ENCODE results near the gene GXYLT1. TPM values are rescaled to one million over a fixed set of nuclear protein-coding genes. Genes with fewer than 3 reads are reported as not detected.
"Not testable (repeated sequence)": the region's sequence is repeated elsewhere in the genome, so short reads cannot be mapped to it uniquely, and the experiment has no call there.

Gene GXYLT1
- total RNA-seq, 1 donor from 2014 or later: 18.4 TPM

DNA sequence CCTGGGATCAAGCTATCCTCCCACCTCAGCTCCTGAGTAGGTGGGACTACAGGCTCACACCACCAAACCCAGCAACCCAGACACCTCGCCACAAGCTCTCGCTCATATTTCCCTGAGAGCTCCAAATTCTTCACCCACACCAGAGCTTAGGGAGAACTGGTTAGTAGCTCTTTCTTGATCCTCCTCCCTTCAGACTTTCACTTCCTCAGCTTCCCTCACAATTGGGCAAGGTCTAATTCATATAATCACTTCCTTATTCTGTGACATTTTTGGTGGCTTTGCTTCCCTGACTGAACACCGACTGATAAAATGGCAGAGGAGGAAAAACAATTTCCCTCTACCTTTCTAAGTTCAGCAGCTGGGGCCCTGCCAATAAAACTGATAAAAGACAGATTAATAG, 88.5 kb downstream of the GXYLT1 start:
- peaks cover 3% of the 10 kb centered on the region for H3K9me3 Mint-ChIP-seq
- peaks cover 7% of the 10 kb centered on the region for H3K36me3 Mint-ChIP-seq (ENCODE audit: low read depth)
- H3K27me3 Mint-ChIP-seq (ENCODE audit: low read depth): no peaks in the 10 kb centered on the region
- no peaks in the 10 kb centered on the region for H3K4me1 Mint-ChIP-seq
- H3K4me3 Mint-ChIP-seq: no peak overlapping the region
- H3K27ac Mint-ChIP-seq (ENCODE audit: unreplicated experiment): no peak overlapping the region
- DNase-seq (ENCODE audit: low read depth, low spot score): no peak
- TF ChIP-seq, protein P1, sequence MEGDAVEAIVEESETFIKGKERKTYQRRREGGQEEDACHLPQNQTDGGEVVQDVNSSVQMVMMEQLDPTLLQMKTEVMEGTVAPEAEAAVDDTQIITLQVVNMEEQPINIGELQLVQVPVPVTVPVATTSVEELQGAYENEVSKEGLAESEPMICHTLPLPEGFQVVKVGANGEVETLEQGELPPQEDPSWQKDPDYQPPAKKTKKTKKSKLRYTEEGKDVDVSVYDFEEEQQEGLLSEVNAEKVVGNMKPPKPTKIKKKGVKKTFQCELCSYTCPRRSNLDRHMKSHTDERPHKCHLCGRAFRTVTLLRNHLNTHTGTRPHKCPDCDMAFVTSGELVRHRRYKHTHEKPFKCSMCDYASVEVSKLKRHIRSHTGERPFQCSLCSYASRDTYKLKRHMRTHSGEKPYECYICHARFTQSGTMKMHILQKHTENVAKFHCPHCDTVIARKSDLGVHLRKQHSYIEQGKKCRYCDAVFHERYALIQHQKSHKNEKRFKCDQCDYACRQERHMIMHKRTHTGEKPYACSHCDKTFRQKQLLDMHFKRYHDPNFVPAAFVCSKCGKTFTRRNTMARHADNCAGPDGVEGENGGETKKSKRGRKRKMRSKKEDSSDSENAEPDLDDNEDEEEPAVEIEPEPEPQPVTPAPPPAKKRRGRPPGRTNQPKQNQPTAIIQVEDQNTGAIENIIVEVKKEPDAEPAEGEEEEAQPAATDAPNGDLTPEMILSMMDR (conservative IDR thresholded peaks at IDR 0.05): no peak

DNA sequence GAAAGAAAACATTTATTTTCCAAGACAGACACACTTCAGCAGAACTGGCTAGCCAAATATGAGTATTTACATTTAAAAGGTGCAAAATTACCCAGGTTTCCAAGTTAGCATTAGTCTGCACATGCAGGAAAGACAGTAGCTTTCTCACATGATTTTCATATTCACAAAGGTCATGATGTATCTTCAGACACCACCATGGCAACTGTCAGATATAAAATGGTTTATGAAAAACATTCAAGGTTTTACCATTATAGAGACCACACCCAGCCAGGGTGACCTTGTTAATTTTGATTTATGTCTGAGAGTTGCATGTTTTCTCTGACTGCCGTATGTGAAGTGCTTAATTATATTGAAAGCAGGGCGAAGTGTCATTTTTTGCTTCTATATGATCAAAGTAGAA, 91.2 kb downstream of the GXYLT1 start:
- peaks cover 7% of the 10 kb centered on the region for H3K9me3 Mint-ChIP-seq
- no peaks in the 10 kb centered on the region for H3K4me1 Mint-ChIP-seq
- H3K36me3 Mint-ChIP-seq (ENCODE audit: low read depth): peaks cover 8% of the 10 kb centered on the region
- H3K4me3 Mint-ChIP-seq: no peak overlapping the region
- TF ChIP-seq, protein P1 (conservative IDR thresholded peaks at IDR 0.05): no peak
- H3K27me3 Mint-ChIP-seq (ENCODE audit: low read depth): no peaks in the 10 kb centered on the region
- no peak overlapping the region for H3K27ac Mint-ChIP-seq (ENCODE audit: unreplicated experiment)
- DNase-seq (ENCODE audit: low read depth, low spot score): no peak

DNA sequence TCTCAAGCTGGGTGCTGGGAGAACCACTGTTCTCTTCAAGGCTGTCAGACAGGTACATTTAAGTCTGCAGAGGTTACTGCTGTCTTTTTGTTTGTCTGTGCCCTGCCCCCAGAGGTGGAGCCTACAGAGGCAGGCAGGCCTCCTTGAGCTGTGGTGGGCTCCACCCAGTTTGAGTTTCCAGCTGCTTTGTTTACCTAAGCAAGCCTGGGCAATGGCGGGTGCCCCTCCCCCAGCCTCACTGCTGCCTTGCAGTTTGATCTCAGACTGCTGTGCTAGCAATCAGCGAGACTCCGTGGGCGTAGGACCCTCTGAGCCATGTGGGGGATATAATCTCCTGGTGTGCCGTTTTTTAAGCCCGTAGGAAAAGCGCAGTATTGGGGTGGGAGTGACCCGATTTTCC, 95.7 kb downstream of the GXYLT1 start:
- peaks cover 14% of the 10 kb centered on the region for H3K36me3 Mint-ChIP-seq (ENCODE audit: low read depth)
- H3K27me3 Mint-ChIP-seq (ENCODE audit: low read depth); H3K27ac Mint-ChIP-seq (ENCODE audit: unreplicated experiment); H3K4me1 Mint-ChIP-seq; H3K4me3 Mint-ChIP-seq; DNase-seq (ENCODE audit: low read depth, low spot score): not testable (repeated sequence)
- H3K9me3 Mint-ChIP-seq: peaks cover 14% of the 10 kb centered on the region

DNA sequence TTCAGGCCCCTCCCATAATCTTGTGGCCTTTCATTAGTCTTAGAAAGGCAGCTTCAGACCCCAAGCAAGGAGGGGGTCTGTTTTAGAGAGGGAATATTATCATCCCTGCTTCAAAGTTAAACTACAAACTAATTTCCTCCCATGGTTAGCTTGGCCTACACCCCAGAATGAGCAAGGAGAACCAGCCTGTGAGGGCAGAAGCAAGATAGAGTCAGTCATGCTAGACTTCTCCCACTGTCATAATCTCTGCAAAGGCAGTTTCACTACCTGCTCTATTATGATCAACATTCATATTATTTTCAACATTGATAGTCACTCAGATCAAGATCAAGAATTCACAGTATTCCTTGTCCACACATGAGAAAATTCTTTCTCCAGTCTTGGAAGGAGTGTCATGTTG, 105.1 kb downstream of the GXYLT1 start:
- TF ChIP-seq, protein P1 (conservative IDR thresholded peaks at IDR 0.05): no peak
- H3K27me3 Mint-ChIP-seq (ENCODE audit: low read depth): no peaks in the 10 kb centered on the region
- no peaks in the 10 kb centered on the region for H3K4me1 Mint-ChIP-seq
- H3K9me3 Mint-ChIP-seq: peaks cover 15% of the 10 kb centered on the region
- no peak overlapping the region for H3K4me3 Mint-ChIP-seq
- peaks cover 2% of the 10 kb centered on the region for H3K36me3 Mint-ChIP-seq (ENCODE audit: low read depth)
- no peak overlapping the region for H3K27ac Mint-ChIP-seq (ENCODE audit: unreplicated experiment)
- no peak for DNase-seq (ENCODE audit: low read depth, low spot score)

DNA sequence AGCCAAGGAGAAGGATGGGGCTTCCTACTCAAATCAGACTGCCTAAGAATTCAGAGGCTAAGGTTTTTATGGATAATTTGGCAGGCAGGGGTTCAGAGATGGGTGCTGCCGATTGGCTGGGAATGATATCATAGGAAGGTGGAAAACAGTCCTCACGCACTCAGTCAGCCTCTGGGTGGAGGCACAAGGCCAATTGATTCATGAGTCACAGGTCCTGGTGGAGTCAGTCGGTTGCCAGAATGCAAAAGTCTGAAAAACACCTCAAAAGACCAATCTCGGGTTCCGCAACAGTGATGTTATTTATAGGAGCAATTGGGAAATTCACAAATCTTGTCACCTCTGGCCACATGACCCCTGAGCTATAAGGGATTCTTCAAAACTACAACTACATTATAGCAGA, 105.5 kb downstream of the GXYLT1 start:
- DNase-seq (ENCODE audit: low read depth, low spot score): no peak
- peaks cover 2% of the 10 kb centered on the region for H3K36me3 Mint-ChIP-seq (ENCODE audit: low read depth)
- TF ChIP-seq, protein P1 (conservative IDR thresholded peaks at IDR 0.05): no peak
- no peaks in the 10 kb centered on the region for H3K27me3 Mint-ChIP-seq (ENCODE audit: low read depth)
- peaks cover 15% of the 10 kb centered on the region for H3K9me3 Mint-ChIP-seq
- no peaks in the 10 kb centered on the region for H3K4me1 Mint-ChIP-seq
- no peak overlapping the region for H3K4me3 Mint-ChIP-seq
- no peak overlapping the region for H3K27ac Mint-ChIP-seq (ENCODE audit: unreplicated experiment)

DNA sequence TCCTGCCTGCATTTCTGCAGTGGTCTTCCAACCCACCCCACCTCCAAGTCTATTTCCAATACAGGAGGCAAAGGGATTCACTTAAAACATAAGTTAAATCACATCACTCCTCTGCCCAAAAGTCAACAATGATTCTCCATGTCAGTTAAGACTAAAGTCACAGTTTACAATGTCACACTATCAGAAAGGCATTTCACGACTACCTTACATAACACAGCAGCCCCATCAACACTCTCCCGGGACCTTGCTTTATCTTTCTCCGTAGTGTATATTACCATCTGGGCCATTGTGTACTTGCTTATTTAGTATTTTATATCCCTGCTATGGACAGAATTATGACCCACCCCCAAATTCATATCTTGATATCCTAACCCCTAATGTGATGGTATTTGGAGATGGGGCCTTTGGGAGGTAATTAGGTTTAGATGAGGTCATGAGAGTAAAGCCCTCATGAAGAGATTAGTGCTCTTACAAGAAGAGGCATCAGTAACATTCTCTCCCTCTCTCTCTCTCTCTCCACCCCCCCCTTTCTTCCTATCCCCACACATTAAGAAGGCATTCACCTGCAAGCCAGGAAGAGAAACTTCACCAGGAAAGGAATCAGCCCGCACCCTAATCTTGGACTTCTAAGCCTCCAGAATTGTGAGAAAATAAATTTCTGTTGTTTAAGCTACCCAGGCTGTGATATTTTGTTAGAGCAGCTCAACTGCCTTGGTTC, 112.7 kb downstream of the GXYLT1 start:
- Mint-ChIP-seq H3K27me3 (ENCODE audit: low read depth) (no peaks in the 10 kb centered on the region), H3K4me1 (peaks cover 6% of the 10 kb centered on the region), H3K27ac (ENCODE audit: unreplicated experiment) (no peak overlapping the region), H3K36me3 (ENCODE audit: low read depth) (peaks cover 2% of the 10 kb centered on the region), H3K4me3 (no peak overlapping the region), H3K9me3 (peaks cover 13% of the 10 kb centered on the region)
- DNase-seq (ENCODE audit: low read depth, low spot score): no peak
- TF ChIP-seq, protein P1 (conservative IDR thresholded peaks at IDR 0.05): no peak

Other genes starting within 250 kb of the GXYLT1 start
- 27.4 and 33.6 TPM in 2 replicates for gene YAF2, start 93.4 kb upstream of the GXYLT1 start, total RNA-seq
- gene ZCRB1, start 181.2 kb upstream of the GXYLT1 start, total RNA-seq: 59.4 and 65.2 TPM in 2 replicates
- 57.9 and 66.0 TPM in 2 replicates for gene PPHLN1, start 181.3 kb upstream of the GXYLT1 start, total RNA-seq

Measured in neural crest cell (in vitro differentiated cells).